GDM1 (cell line): ENCODE data around the gene SIRPB1.
A peak's percentile ranks its signal among the peaks of the same experiment; 100 is the strongest.
"Not testable (repeated sequence)": the region's sequence is repeated elsewhere in the genome, so short reads cannot be mapped to it uniquely, and the experiment has no call there.

Source experiments
- DNase-seq: peaks from one replicate; lab custom pipeline; 2025; lab: John Stamatoyannopoulos, UW

SIRPB1 gene

DNA sequence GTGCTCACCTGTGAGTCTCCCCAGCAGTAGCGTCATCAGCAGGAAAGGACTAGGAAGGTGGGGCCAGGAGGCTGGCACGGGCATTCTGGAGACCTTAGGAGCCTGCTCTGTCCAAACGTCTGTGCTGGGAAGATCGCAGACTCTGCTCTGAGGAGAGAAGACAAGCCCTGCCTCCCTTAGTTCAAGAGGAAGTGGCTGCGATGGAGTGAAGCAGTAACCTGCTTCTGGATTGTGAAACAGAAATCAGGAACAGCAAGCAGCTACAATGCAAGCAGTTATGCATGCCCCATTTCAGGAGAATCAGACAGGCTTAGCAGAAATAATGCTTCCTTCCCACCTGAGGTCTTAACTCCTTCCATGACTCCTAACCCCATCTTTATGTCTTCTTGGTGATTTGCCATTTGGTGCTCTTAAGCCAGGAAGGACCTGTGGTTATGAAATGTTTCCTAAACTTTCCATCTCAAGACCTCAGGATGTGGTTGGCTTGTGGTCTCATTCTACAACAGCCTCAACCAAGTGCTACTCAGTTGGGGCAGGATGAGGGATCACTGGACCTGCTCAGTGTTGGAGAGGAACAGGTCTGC, at the start of gene SIRPB1:
SIRPB1 (minus strand) TSS at position 149 of the 584 bp plus-strand sequence; CDS start at position 84, 65 bp downstream.
- DNase-seq, result peak; percentile 81

DNA sequence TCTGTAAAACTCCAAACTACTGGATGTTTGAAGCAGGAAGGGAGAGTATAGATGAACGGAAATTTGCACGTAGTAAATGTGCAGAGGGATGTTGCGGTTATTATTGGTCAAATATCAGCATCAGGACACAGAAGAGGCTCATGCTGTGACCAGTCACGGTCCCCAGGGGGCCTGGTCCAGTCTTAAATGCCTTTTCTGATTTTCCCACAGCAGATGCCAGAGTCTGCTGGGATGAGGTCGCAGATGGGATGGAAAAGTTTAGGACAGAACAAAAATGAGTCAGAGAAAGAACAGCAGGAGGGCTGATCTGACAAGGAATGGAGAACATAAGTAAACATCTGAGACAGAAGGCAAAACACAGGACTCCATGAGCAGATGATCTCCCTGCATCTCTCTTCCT, 49.5 kb upstream of the SIRPB1 start:
- no peak for DNase-seq

- no peak for DNase-seq
These were observed 47.8 kb upstream of the SIRPB1 start for GRCh38 chr20:1667502-1668085.

DNA sequence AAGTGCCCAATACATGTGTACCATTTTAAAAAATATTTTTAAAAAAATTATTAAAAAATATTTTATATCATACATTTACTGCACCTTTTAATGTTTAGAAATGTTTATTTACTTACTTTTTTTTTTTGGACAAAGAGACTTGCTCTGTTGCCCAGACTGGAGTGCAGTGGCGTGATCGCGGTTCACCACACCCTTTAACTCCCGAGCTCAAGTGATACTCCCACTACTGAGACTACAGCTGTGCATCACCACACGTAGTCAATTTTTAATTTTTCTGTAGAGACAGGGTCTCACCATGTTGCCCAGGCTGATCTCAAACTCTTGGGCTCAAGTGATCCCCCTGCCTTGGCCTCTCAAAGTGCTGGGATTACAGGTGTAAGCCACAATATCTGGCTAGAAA, 47.0 kb upstream of the SIRPB1 start:
- no peak for DNase-seq

DNA sequence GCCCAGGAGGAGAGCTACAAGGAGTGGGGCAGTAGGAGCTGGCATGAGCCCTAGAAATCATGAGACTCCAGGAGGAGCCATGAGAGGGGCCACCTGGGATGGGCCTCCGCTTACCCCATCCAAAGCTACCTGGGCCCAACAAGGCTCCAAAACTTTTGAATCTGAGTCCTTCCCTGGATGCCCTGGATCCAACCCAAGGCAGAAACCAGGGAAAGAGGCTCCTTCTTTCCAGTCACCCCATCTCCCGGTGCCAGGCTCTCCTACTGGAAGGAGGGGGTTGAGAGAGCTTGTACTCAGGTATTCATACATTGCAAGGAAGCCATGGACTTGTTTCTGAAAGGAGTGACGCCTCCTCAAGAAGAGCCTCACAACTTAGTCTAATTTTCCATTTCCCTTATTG, 45.5 kb upstream of the SIRPB1 start:
- DNase-seq, result no peak

DNA sequence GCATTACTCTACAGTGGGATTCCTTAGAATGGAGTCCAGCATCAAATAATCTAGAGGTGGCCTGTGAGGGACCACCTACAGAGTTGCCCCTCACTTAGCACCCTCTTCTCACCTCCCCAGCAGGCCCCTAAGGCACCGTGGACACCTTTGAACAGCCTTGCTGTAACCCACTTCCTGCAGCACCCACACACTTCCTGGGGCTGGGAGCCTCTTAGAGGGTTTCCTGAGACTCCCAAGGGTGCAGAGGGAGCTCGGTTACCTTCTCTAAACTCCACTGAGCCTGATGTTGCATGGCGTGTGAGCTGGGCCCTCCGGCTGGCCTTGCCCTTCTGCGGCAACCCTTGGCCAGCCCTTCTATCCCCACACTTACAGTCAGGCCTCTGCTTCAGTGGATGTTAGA, 45.1 kb upstream of the SIRPB1 start:
- DNase-seq, result no peak

DNA sequence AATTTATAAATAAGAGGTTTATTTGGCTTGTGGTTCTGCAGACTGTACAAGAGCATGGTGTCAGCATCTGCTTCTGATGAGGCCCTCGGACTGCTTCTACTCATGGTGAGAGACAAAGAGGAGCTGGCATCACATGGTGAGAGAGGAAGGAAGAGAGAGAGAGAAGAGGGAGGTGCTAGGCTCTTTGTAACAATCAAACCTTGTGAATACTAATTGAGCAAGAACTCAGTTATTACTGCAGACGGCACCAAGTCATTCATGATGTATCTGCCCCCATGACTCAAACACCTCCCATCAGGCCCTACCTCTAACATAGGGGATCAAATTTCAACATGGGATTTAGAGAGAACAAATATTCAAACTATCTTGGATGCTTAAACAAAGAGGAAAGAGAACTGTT, 44.1 kb upstream of the SIRPB1 start:
- DNase-seq, result no peak

- no peak for DNase-seq
These were observed 41.9 kb upstream of the SIRPB1 start for GRCh38 chr20:1661542-1662299.

- no peak for DNase-seq
These were observed 40.4 kb upstream of the SIRPB1 start for GRCh38 chr20:1660246-1660645.

DNA sequence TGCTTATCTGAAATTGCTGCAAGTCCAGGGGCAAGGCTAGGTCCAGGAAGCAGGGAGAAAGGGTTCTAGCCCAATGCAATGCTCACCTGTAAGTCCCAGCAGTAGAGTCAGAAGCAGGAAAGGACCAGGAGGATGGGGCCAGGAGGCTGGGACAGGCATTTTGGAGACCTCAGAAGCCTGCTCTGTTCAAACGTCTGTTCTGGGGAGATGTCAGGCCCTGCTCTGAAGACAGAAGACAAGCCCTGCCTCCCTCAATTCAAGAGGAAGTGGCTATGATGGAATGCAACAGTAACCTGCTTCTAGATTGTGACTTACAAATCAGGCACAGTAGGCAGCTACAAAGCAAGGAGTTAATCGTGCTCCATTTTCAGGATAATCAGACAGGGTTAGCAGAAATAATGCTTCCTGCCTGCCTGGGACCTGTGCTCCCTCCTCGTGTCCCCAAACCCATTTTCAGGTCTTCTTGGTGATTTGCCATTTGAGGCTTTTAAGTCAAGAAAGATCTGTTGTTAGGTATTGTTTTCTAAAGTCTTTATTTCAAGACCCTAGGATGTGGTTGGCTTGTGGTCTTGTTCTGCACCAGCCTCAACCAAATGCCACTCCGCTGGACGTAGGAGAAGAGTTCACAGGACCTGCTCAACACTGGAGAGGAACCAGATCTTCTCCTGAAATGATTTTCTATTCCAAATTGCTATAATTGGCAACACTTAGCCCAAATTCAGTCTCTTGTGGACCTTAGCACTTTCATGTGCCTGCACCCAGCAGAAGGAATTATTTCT, 37.9 kb upstream of the SIRPB1 start, which contains the start of gene SIRPG:
SIRPG (minus strand) TSS at position 224 of the 779 bp plus-strand sequence; CDS start at position 159, 65 bp downstream.
- DNase-seq, result no peak

- DNase-seq, result no peak
These were observed 37.0 kb upstream of the SIRPB1 start for GRCh38 chr20:1656844-1657243.

GRCh38 chr20:1654996-1655395, 35.2 kb upstream of the SIRPB1 start:
- DNase-seq, result no peak

DNA sequence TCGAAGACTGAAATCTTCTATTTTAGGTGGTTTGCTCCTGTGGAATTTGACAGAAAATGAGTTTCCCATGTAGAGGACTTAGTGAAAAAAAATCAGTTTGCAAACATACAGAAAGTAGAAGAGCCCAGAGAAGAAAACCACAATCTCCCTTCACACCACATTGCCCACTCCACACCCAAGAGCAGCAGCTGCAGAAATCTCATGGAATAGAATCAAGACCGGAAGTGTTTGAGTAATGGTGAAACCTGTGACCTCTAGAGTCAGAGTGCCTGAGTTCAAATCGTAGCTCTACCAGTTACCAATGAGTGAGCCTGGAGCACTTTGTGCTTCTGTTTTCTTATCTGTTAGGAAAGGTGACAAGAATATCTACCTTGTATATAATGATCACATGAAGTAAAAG, 33.2 kb upstream of the SIRPB1 start:
- no peak for DNase-seq

GRCh38 chr20:1652104-1652503, 32.3 kb upstream of the SIRPB1 start:
- DNase-seq, result no peak

- no peak for DNase-seq
These were observed 31.7 kb upstream of the SIRPB1 start for GRCh38 chr20:1651268-1652058.

GRCh38 chr20:1648101-1648500, 28.3 kb upstream of the SIRPB1 start:
- DNase-seq, result no peak

GRCh38 chr20:1646975-1647431, 27.2 kb upstream of the SIRPB1 start:
- DNase-seq, result no peak

DNA sequence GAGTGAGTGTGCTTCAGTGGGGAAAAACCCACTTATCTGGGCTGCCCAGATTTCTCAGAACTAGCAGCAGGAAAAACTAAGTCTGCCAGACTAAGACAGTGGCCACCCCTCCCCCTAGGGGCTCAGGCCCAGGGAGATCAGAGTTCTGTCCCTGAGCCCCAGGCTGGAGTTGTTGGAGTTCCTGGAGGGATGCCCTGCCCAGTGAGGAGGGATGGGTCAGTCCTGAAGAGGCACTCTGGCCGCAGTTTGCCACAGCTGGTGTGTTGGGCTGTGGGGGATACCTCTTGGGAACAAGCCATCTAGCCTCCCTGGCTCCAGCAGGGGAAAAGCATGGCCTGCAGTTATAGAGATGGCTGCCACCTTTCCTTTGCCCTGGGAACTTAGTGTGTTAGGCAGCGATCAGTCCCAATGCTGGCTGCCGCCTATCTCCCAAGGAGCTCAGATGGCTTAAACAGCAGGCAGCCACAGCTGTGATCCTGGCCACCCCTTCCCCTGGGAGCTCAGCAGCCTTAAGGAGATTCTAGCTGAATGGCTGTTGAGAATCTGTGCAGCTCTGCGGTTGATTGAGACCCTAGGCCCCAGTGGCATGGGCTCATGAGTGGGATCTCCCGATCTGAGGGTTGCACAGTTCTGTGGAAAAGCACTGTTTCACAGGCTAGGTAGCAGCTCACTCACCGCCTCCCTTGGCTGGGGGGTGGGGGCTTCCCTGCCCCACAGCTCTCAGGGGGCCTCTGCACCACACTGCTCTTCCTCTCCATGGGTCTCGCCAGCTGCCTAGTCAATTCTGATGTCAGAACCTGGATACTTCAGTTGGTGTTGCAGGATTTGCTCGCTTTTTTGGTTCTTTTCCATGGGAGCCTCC, 24.5 kb upstream of the SIRPB1 start:
- DNase-seq, result no peak

DNA sequence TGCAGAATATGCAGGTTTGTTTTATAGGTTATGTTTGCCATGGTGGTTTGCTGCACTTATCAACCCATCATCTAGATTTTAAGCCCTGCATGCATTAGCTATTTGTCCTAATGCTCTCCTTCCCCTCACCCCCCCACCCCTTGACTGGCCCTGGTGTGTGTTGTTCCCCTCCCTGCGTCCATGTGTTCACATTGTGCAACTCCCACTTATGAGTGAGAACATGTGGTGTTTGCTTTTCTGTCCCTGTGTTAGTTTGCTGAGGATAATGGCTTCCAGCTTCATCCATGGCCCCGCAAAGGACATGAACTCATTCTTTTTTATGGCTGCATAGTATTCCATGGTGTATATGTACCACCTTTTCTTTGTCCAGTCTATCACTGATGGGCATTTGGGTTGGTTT, 18.8 kb upstream of the SIRPB1 start:
- not testable (repeated sequence) for DNase-seq

DNA sequence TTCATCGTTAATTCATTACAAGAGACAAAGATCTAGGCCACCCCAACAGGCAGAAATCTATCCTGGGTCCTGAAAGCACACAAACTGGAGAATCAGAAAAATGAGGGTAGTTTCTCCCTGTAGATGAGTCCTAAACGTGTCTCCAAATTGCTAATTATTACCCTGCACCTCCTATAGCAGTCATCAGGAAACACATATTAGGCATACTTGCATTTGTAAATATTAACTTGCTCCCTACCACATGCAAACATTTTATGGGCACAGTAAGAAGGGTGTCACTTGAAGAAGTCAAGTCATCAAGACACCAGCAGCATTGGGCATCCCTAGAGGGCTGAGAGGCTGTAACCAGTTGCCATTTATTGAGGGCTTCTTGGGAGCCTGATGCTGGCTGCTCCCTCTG, 17.9 kb upstream of the SIRPB1 start:
- DNase-seq, result no peak

DNA sequence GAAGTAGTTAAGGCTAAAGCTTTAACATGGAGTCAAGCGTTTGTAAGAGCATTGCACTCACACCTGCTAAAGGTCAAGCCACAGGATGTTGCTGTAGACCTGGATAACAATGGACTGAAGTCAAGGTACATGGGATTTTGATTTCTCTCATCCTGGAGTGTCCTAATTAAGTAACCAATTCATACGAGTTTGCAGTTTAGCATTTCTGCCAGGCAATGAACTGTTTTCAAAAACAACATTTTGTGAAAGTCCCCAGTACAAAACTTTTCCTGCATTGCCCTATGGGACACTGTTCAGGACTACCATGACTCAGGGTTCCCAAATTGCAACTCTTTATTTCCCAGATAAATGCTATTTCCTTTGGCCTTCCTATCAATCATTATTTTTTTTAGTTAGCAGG, 17.4 kb upstream of the SIRPB1 start:
- no peak for DNase-seq
